ENCODE measurements around the gene LLGL2. TPM values are rescaled to one million over a fixed set of nuclear protein-coding genes. Genes with fewer than 3 reads are reported as not detected.

Gene LLGL2
- total RNA-seq, 1 experiment from 2014 or later, result 10.8 TPM

DNA sequence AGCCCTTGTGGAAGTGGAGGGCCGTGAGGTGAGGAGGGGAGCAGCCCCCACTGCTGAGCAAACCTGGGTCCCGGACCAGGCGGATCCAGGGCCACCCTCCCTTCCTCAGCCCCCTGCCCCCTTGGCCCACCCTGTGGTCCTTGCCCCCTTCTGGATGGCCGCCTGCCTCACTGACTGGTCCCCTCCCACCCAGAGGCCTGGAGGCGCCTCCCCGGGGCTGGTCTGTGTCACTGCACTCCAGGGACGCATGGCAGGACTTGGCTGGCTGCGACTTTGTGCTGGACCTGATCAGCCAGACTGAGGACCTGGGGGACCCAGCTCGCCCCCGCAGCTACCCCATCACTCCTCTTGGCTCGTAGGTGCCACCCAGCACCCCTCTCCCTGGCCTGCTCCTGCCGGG, 88.5 kb downstream of the LLGL2 start:
- no peak for DNase-seq (ENCODE audit: low spot score)
- H3K27ac ChIP-seq (ENCODE audit: low read depth, low read length, poor library complexity, severe bottlenecking), result no peak overlapping the region
- intact Hi-C loops (cut with micrococcal nuclease; ENCODE audit: unreplicated experiment), result no loop called here
- ChIA-PET CTCF (interaction anchor here (0.8 kb wide), 1 partner anchor 134 kb away, joined by 3 read pairs; no protein-coding TSS in a partner anchor), POLR2A (ENCODE audit: low non-redundant PET) (no interaction called here)
- H3K9me3 ChIP-seq (ENCODE audit: low read depth, low read length, poor library complexity, severe bottlenecking), result no peaks in the 10 kb centered on the region
- no peaks in the 10 kb centered on the region for H3K36me3 ChIP-seq (ENCODE audit: insufficient read depth, low read length, poor library complexity, severe bottlenecking)
- H3K4me1 ChIP-seq (ENCODE audit: insufficient read depth, low read length, poor library complexity, severe bottlenecking), result no peaks in the 10 kb centered on the region
- no TSS peak for BruUV-seq (replicated peaks)
- TF ChIP-seq, protein P1, sequence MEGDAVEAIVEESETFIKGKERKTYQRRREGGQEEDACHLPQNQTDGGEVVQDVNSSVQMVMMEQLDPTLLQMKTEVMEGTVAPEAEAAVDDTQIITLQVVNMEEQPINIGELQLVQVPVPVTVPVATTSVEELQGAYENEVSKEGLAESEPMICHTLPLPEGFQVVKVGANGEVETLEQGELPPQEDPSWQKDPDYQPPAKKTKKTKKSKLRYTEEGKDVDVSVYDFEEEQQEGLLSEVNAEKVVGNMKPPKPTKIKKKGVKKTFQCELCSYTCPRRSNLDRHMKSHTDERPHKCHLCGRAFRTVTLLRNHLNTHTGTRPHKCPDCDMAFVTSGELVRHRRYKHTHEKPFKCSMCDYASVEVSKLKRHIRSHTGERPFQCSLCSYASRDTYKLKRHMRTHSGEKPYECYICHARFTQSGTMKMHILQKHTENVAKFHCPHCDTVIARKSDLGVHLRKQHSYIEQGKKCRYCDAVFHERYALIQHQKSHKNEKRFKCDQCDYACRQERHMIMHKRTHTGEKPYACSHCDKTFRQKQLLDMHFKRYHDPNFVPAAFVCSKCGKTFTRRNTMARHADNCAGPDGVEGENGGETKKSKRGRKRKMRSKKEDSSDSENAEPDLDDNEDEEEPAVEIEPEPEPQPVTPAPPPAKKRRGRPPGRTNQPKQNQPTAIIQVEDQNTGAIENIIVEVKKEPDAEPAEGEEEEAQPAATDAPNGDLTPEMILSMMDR (conservative IDR thresholded peaks at IDR 0.05; ENCODE audit: low read depth, low read length), result peak; percentile 33; the same call in 1 of the 2 replicates
- TF ChIP-seq EZH2 (IDR thresholded peaks at IDR 0.05; ENCODE audit: borderline replicate concordance, low read depth, low read length, poor library complexity, severe bottlenecking), result no peak
- H3K4me3 ChIP-seq (ENCODE audit: low read depth, low read length, poor library complexity, severe bottlenecking), result no peak overlapping the region
- no peaks in the 10 kb centered on the region for H3K27me3 ChIP-seq (replicated peaks; ENCODE audit: insufficient read depth, low read depth, low read length, poor library complexity)

- no peak overlapping the region for H3K4me3 ChIP-seq (ENCODE audit: low read depth, low read length, poor library complexity, severe bottlenecking)
- BruUV-seq (replicated peaks), result no TSS peak
- intact Hi-C loops (cut with micrococcal nuclease; ENCODE audit: unreplicated experiment), result no loop called here
- no peaks in the 10 kb centered on the region for H3K27me3 ChIP-seq (replicated peaks; ENCODE audit: insufficient read depth, low read depth, low read length, poor library complexity)
- no peak overlapping the region for H3K27ac ChIP-seq (ENCODE audit: low read depth, low read length, poor library complexity, severe bottlenecking)
- no peak for DNase-seq (ENCODE audit: low spot score)
- H3K9me3 ChIP-seq (ENCODE audit: low read depth, low read length, poor library complexity, severe bottlenecking), result no peaks in the 10 kb centered on the region
- POLR2A ChIA-PET (ENCODE audit: low non-redundant PET), result no interaction called here
- CTCF ChIA-PET, result interaction anchor here (0.8 kb wide), 1 partner anchor 133 kb away, joined by 3 read pairs; no protein-coding TSS in a partner anchor
- no peaks in the 10 kb centered on the region for H3K4me1 ChIP-seq (ENCODE audit: insufficient read depth, low read length, poor library complexity, severe bottlenecking)
- TF ChIP-seq EZH2 (IDR thresholded peaks at IDR 0.05; ENCODE audit: borderline replicate concordance, low read depth, low read length, poor library complexity, severe bottlenecking), result no peak
- TF ChIP-seq, protein P1 (conservative IDR thresholded peaks at IDR 0.05; ENCODE audit: low read depth, low read length), result no peak
- H3K36me3 ChIP-seq (ENCODE audit: insufficient read depth, low read length, poor library complexity, severe bottlenecking), result no peaks in the 10 kb centered on the region
Observed at GRCh38 chr17:75614556-75615270, 89.2 kb downstream of the LLGL2 start.

- H3K36me3 ChIP-seq (ENCODE audit: insufficient read depth, low read length, poor library complexity, severe bottlenecking), result no peaks in the 10 kb centered on the region
- no peak overlapping the region for H3K27ac ChIP-seq (ENCODE audit: low read depth, low read length, poor library complexity, severe bottlenecking)
- no peaks in the 10 kb centered on the region for H3K27me3 ChIP-seq (replicated peaks; ENCODE audit: insufficient read depth, low read depth, low read length, poor library complexity)
- ChIA-PET CTCF (no interaction called here), POLR2A (ENCODE audit: low non-redundant PET) (no interaction called here)
- no peaks in the 10 kb centered on the region for H3K4me1 ChIP-seq (ENCODE audit: insufficient read depth, low read length, poor library complexity, severe bottlenecking)
- H3K9me3 ChIP-seq (ENCODE audit: low read depth, low read length, poor library complexity, severe bottlenecking), result no peaks in the 10 kb centered on the region
- no peak for DNase-seq (ENCODE audit: low spot score)
- TF ChIP-seq, protein P1 (conservative IDR thresholded peaks at IDR 0.05; ENCODE audit: low read depth, low read length), result no peak
- no peak for TF ChIP-seq EZH2 (IDR thresholded peaks at IDR 0.05; ENCODE audit: borderline replicate concordance, low read depth, low read length, poor library complexity, severe bottlenecking)
- no TSS peak for BruUV-seq (replicated peaks)
- intact Hi-C loops (cut with micrococcal nuclease; ENCODE audit: unreplicated experiment), result no loop called here
- no peak overlapping the region for H3K4me3 ChIP-seq (ENCODE audit: low read depth, low read length, poor library complexity, severe bottlenecking)
Observed at GRCh38 chr17:75615301-75615700, 89.8 kb downstream of the LLGL2 start.

All from A673 (cell line).